H1 (cell line): ENCODE measurements around the gene RBBP5. TPM values are rescaled to one million over a fixed set of nuclear protein-coding genes. Genes with fewer than 3 reads are reported as not detected.

Source experiments
- CTCF ChIA-PET: fragments of 300-600 bp; sonication (Branson Sonifier 250); formaldehyde crosslinking; loops from one replicate; lab custom pipeline; 2021; ENCODE audit not compliant: partially characterized antibody; lab: Charles Lee
- POLR2A ChIA-PET: fragments of 300-600 bp; sonication (Branson Sonifier 250); formaldehyde crosslinking; loops from one replicate; lab custom pipeline; 2021; ENCODE audit warnings: inconsistent platforms; ENCODE audit not compliant: partially characterized antibody; lab: Charles Lee
- DNase-seq, 2 experiments: peaks; one replicate each; pipeline versions ENCODE4 v3.0.0 to v3.0.0-alpha.2; 2010 to 2022; ENCODE audit warnings: low spot score in 2 of 2, low read depth in 1 of 2, mixed read lengths in 1 of 2
- FAIRE-seq: peaks from 2 replicates; lab custom pipeline; 2011; peaks lifted over from hg19 to GRCh38; lab: Jason Lieb, UNC
- H2AFZ ChIP-seq: 2 replicates; pipeline ENCODE4 v1.8.1; 2012; ENCODE audit warnings: low read length, inconsistent platforms
- H2AK5ac ChIP-seq: 2 replicates; pipeline ENCODE4 v1.6.1; 2013; ENCODE audit warnings: low read depth, low read length
- H2BK120ac ChIP-seq: replicated peaks from 2 replicates; pipeline ENCODE3; 2013; ENCODE audit warnings: low read depth, low read length, inconsistent platforms
- H2BK12ac ChIP-seq: 2 replicates; pipeline ENCODE4 v1.6.1; 2013; ENCODE audit warnings: low read depth, low read length
- H2BK15ac ChIP-seq: 2 replicates; pipeline ENCODE4 v1.6.1; 2013; ENCODE audit warnings: low read length
- H2BK20ac ChIP-seq: 2 replicates; pipeline ENCODE4 v1.6.1; 2013; ENCODE audit warnings: low read length
- H2BK5ac ChIP-seq: 2 replicates; pipeline ENCODE4 v1.6.1; 2013; ENCODE audit warnings: low read depth, low read length
- H3K14ac ChIP-seq: 2 replicates; pipeline ENCODE4 v1.6.1; 2013; ENCODE audit warnings: inconsistent platforms; ENCODE audit not compliant: insufficient read length
- H3K18ac ChIP-seq: 2 replicates; pipeline ENCODE4 v1.6.1; 2013; ENCODE audit warnings: low read length; ENCODE audit errors: extremely low read depth
- H3K23ac ChIP-seq: 2 replicates; pipeline ENCODE4 v1.6.1; 2013; ENCODE audit warnings: inconsistent platforms; ENCODE audit not compliant: insufficient read length
- H3K23me2 ChIP-seq: 2 replicates; pipeline ENCODE4 v1.6.1; 2013; ENCODE audit warnings: low read depth, low read length
- H3K27ac ChIP-seq: 2 replicates; pipeline ENCODE4 v1.6.1; 2011; ENCODE audit warnings: low read depth, low read length, inconsistent platforms
- H3K27me3 ChIP-seq, 4 experiments: replicated peaks in 1 of 4; 1 replicate in 1 of 4; 2 replicates in 3 of 4; pipeline versions ENCODE4 v1.6.1 to v1.8.1; 2011 to 2013; ENCODE audit warnings: low read length in 3 of 4, mild to moderate bottlenecking in 3 of 4, inconsistent platforms in 2 of 4, mixed read lengths in 2 of 4, moderate library complexity in 1 of 4; ENCODE audit not compliant: control insufficient read depth in 3 of 4, insufficient read depth in 3 of 4; ENCODE audit errors: extremely low read depth in 1 of 4
- H3K36me3 ChIP-seq, 4 experiments: 2 replicates each; pipeline versions ENCODE4 v1.6.1 to v1.8.1; 2011 to 2013; ENCODE audit warnings: mild to moderate bottlenecking in 4 of 4, low read length in 3 of 4, moderate library complexity in 2 of 4, control low read depth in 1 of 4, inconsistent platforms in 1 of 4; ENCODE audit not compliant: insufficient read depth in 4 of 4, control insufficient read depth in 2 of 4
- H3K4ac ChIP-seq: replicated peaks from 2 replicates; pipeline ENCODE3; 2013; ENCODE audit warnings: low read length, low read depth, mixed read lengths, inconsistent platforms; ENCODE audit not compliant: insufficient read length
- H3K4me1 ChIP-seq, 4 experiments: replicated peaks in 1 of 4; 1 replicate in 1 of 4; 2 replicates in 3 of 4; pipeline versions ENCODE4 v1.6.1 to v1.8.1; 2011 to 2013; ENCODE audit warnings: low read length in 3 of 4, inconsistent platforms in 2 of 4, mixed read lengths in 1 of 4; ENCODE audit not compliant: insufficient read depth in 4 of 4, control insufficient read depth in 3 of 4
- H3K4me2 ChIP-seq, 2 experiments: 2 replicates each; pipeline versions ENCODE4 v1.6.1 to v1.8.1; 2011 to 2013; ENCODE audit warnings: low read depth in 2 of 2, low read length in 2 of 2, control low read depth in 1 of 2, inconsistent platforms in 1 of 2, mild to moderate bottlenecking in 1 of 2; ENCODE audit not compliant: insufficient read depth in 1 of 2
- H3K4me3 ChIP-seq, 4 experiments: fragments of 200-600, 300-600 bp in 1 of 4; sonication (generic), shearing (Covaris generic), sonication (Bioruptor Twin) in 1 of 4; 2 replicates each; pipeline versions ENCODE4 v1.5.1 to v1.8.1; 2011 to 2016; ENCODE audit warnings: low read length in 4 of 4, low read depth in 3 of 4, control low read depth in 2 of 4, inconsistent platforms in 2 of 4, mild to moderate bottlenecking in 2 of 4, mixed read lengths in 1 of 4, moderate library complexity in 1 of 4; ENCODE audit not compliant: insufficient read depth in 2 of 4; ENCODE audit errors: extremely low read depth in 1 of 4
- H3K56ac ChIP-seq: replicated peaks from 2 replicates; pipeline ENCODE3; 2013; ENCODE audit warnings: low read depth, mild to moderate bottlenecking, mixed read lengths, low read length, inconsistent platforms; ENCODE audit not compliant: insufficient read length
- H3K79me1 ChIP-seq: 2 replicates; pipeline ENCODE4 v1.6.1; 2013; ENCODE audit warnings: low read depth, low read length, control low read depth
- H3K79me2 ChIP-seq, 2 experiments: 2 replicates each; pipeline versions ENCODE4 v1.6.1 to v1.8.1; 2012 to 2013; ENCODE audit warnings: low read length in 2 of 2, mild to moderate bottlenecking in 2 of 2, inconsistent platforms in 1 of 2; ENCODE audit not compliant: insufficient read depth in 2 of 2, control insufficient read depth in 1 of 2
- H3K9ac ChIP-seq, 4 experiments: replicated peaks in 1 of 4; 1 replicate in 1 of 4; 2 replicates in 3 of 4; pipeline versions ENCODE4 v1.6.1 to v1.8.1; 2011 to 2013; ENCODE audit warnings: low read depth in 3 of 4, low read length in 3 of 4, control low read depth in 2 of 4, mild to moderate bottlenecking in 2 of 4, moderate library complexity in 2 of 4, inconsistent platforms in 1 of 4; ENCODE audit errors: extremely low read depth in 1 of 4
- H3K9me3 ChIP-seq, 2 experiments: 2 replicates each; pipeline versions ENCODE4 v1.6.1 to v1.8.1; 2012 to 2013; ENCODE audit warnings: mild to moderate bottlenecking in 2 of 2, moderate library complexity in 2 of 2, control low read depth in 1 of 2, inconsistent platforms in 1 of 2, low read depth in 1 of 2, low read length in 1 of 2, mixed read lengths in 1 of 2; ENCODE audit not compliant: insufficient read depth in 2 of 2
- H4K20me1 ChIP-seq, 2 experiments: replicated peaks in 1 of 2; 2 replicates each; pipeline versions ENCODE3 to v1.8.1; 2011 to 2013; ENCODE audit warnings: inconsistent platforms in 2 of 2, low read length in 2 of 2, mild to moderate bottlenecking in 1 of 2; ENCODE audit not compliant: insufficient read depth in 2 of 2, control insufficient read depth in 1 of 2
- H4K5ac ChIP-seq: 2 replicates; pipeline ENCODE4 v1.6.1; 2013; ENCODE audit warnings: low read length, low read depth, mixed read lengths, inconsistent platforms; ENCODE audit not compliant: insufficient read length
- H4K8ac ChIP-seq: 2 replicates; pipeline ENCODE4 v1.8.0; 2013; ENCODE audit warnings: mild to moderate bottlenecking, moderate library complexity, low read length, inconsistent platforms; ENCODE audit not compliant: insufficient read depth; ENCODE audit errors: extremely low read depth
- H4K91ac ChIP-seq: replicated peaks from 2 replicates; pipeline ENCODE3; 2013; ENCODE audit warnings: low read length, mixed read lengths, inconsistent platforms; ENCODE audit not compliant: insufficient read length
- CREB1 ChIP-seq: IDR thresholded peaks from 2 replicates; pipeline ENCODE4 v1.6.1; 2012; ENCODE audit warnings: inconsistent platforms
- KDM4A ChIP-seq: IDR thresholded peaks from one replicate; pipeline ENCODE4 v1.7.1; 2012; ENCODE audit warnings: low read depth, mild to moderate bottlenecking, moderate library complexity, low read length, inconsistent platforms; ENCODE audit not compliant: severe bottlenecking
- POLR2AphosphoS5 ChIP-seq: IDR thresholded peaks from 2 replicates; pipeline ENCODE4 v1.6.1; 2011; ENCODE audit warnings: low read depth, low read length
- SUZ12 ChIP-seq: fragments of 200-600 bp; sonication (generic); IDR thresholded peaks from 2 replicates; pipeline ENCODE4 v1.6.1; 2012; ENCODE audit warnings: mild to moderate bottlenecking, inconsistent platforms, low read length, moderate library complexity, mixed read lengths
- WGBS, 2 experiments: shearing (Covaris generic) in 1 of 2; methylation state at CpG; one replicate each; pipeline versions ENCODE4 v1.1.6 to v1.1.7; 2013 to 2015; ENCODE audit warnings: low lambda C conversion rate in 2 of 2, mixed read lengths in 2 of 2, inconsistent platforms in 1 of 2, low coverage in 1 of 2, missing lambda C conversion rate in 1 of 2; ENCODE audit not compliant: insufficient replicate concordance in 2 of 2, insufficient coverage in 1 of 2, insufficient read length in 1 of 2; ENCODE audit errors: extremely low coverage in 1 of 2, missing lambda C conversion rate in 1 of 2; 5-methylcytosine and 5-hydroxymethylcytosine counted together
- polyA plus RNA-seq, 7 experiments: library from polyadenylated mRNA; depleted of rRNA in 3 of 7; stranded (reverse) in 5 of 7; unstranded in 2 of 7; fragments of >200 nt in 5 of 7; fragments of 200-250 nt in 2 of 7; gene quantifications; 1 replicate in 5 of 7; 2 replicates in 1 of 7; 4 replicates in 1 of 7; pipeline versions ENCODE4 v1.2.1 to v1.2.3, GENCODE V29; 2011 to 2013; ENCODE audit warnings: missing spikeins in 2 of 7, mixed read lengths in 2 of 7
- total RNA-seq: library from RNA; stranded (reverse); fragmentation: NEBNext Ultra II Directional; extraction: Animal tissue kit (Norgen Biotek cat#: 25700); gene quantifications from 2 replicates; pipeline ENCODE4 v1.2.1, GENCODE V29; 2021
- TF ChIP-seq, protein P1 (sequence below): IDR thresholded peaks from 2 replicates; pipeline ENCODE4 v1.6.1; 2012; ENCODE audit warnings: inconsistent platforms

Gene RBBP5
- total and polyA plus RNA-seq, 2 of the 8 experiments (the other 6 are each of a cell fraction or from before 2014, with no cell fraction given): 6.7 to 21.5 TPM

DNA sequence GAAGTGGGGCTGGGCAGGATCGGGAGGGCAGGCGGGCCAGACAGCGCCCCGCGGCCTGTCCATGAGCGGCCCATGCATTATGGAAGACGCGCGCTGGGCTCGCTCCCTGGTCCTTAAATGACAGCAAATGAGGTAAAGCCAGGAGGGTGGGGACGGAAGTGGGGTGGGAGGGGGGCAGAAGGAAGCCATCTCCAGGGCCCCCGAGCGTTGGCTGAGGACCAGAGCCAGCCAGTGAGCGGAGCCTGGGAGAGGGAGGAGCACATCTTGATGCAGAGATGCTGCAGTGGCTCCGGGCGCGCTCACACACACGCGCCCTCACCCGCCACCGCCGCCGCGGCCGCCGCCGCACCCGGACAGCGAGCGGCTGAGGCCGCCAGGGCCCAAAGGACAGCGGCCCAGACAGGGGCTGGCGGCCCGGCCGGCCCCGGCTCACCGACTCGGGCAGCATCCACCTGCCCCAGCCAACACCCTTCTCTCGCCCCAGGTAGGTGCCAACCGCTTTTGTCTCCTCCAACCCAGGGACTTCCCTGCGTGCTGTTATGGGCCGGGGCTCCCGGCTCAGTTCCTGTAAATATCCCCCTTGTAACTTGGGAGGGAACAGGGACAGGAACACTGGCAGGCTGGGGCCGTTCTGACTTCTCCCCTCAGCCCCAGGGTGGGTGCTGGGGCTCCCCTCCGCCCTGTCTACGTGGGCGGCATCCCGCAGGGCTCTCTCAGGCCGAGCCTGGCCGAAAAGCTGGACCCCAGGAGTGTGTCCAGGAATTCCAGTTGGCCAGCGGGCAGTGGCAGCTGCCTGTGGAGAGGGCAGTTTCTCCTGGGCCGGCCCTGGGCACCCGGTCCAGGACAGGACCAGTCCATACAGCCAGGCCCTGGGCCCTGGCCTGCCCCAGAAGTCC lies 78.6 kb downstream of the RBBP5 start, which contains the start of gene CNTN2:
Gene CNTN2 (plus strand): TSS at position 302 of the 896 bp plus-strand sequence. CDS start 9,974 bp downstream, outside the sequence.
- H4K5ac ChIP-seq: no peak within 1 kb of the TSS
- no peak within 1 kb of the TSS for H2BK15ac ChIP-seq
- H3K4me3 ChIP-seq: peak within 1 kb of the TSS; percentile 1 to 56 (median 34); a peak in 5 of 8 replicates
- WGBS, 2 experiments: 18% methylated on average over 29 of the region's 53 CpGs; no CpG with 5 or more reads in 1 of the 2 experiments
- peak within 1 kb of the TSS; percentile 57 to 90 for H3K4me2 ChIP-seq
- no peak within 1 kb of the TSS for H2AK5ac ChIP-seq
- H3K23ac ChIP-seq: no peak within 1 kb of the TSS
- no peak within 1 kb of the TSS; the same call in 1 of the 2 replicates for H4K8ac ChIP-seq
- peak within 1 kb of the TSS; percentile 74; the same call in 1 of the 2 replicates for H2AFZ ChIP-seq
- peak in 1 of 2 experiments; percentile 75 for DNase-seq
- H2BK20ac ChIP-seq: no peak within 1 kb of the TSS
- peaks cover 3% of the 10 kb centered on the region; the same call in 1 of the 2 replicates for H3K23me2 ChIP-seq
- H3K56ac ChIP-seq: no peak within 1 kb of the TSS
- no peaks in the 10 kb centered on the region for H3K79me1 ChIP-seq
- peaks cover 13 to 27% (median 16%) of the 10 kb centered on the region in 4 experiments for H3K4me1 ChIP-seq
- no peak within 1 kb of the TSS for H3K4ac ChIP-seq
- H3K18ac ChIP-seq: no peak within 1 kb of the TSS; the same call in 1 of the 2 replicates
- peaks cover 0 to 32% (median 18%) of the 10 kb centered on the region in 4 experiments; a peak in 5 of 7 replicates for H3K27me3 ChIP-seq
- H3K14ac ChIP-seq: no peak within 1 kb of the TSS
- no peak within 1 kb of the TSS; a peak in 1 of 7 replicates for H3K9ac ChIP-seq
- POLR2A ChIA-PET: interaction anchor here (0.9 to 1.0 kb wide), 2 partner anchors 10 to 52 kb away, joined by 3 read pairs; no protein-coding TSS in a partner anchor
- H3K27ac ChIP-seq: no peak within 1 kb of the TSS
- no peak within 1 kb of the TSS for H2BK120ac ChIP-seq
- no peaks in the 10 kb centered on the region for H3K9me3 ChIP-seq
- no peak within 1 kb of the TSS for H4K91ac ChIP-seq
- H3K79me2 ChIP-seq: no peaks in the 10 kb centered on the region
- TF ChIP-seq KDM4A: peak; percentile 29
- no peak for TF ChIP-seq POLR2AphosphoS5
- 0 out of 2 replicates have a peak, but pooled peaks have one; percentile 24 for TF ChIP-seq SUZ12
- TF ChIP-seq, protein P1, sequence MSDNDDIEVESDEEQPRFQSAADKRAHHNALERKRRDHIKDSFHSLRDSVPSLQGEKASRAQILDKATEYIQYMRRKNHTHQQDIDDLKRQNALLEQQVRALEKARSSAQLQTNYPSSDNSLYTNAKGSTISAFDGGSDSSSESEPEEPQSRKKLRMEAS: 0 out of 2 replicates have a peak, but pooled peaks have one; percentile 6
- TF ChIP-seq CREB1: no peak
- TF ChIP-seq, all 59 proteins: peak for 3
- peaks cover 0 to 1% of the 10 kb centered on the region in 2 experiments for H4K20me1 ChIP-seq
- CTCF ChIA-PET: interaction anchor here (0.8 to 33.2 kb wide), 8 partner anchors 11 to 56 kb away, joined by 3 to 531 read pairs (median 8); no protein-coding TSS in a partner anchor
- no peak for FAIRE-seq
- no peak within 1 kb of the TSS for H2BK5ac ChIP-seq
- H2BK12ac ChIP-seq: peak within 1 kb of the TSS; percentile 43; the same call in 1 of the 2 replicates
- no peaks in the 10 kb centered on the region for H3K36me3 ChIP-seq
